HG03175 (cell line): ENCODE results near the gene SIK3.
"Not testable (repeated sequence)": the region's sequence is repeated elsewhere in the genome, so short reads cannot be mapped to it uniquely, and the experiment has no call there.

Source experiments
- ATAC-seq: cut with Tn5 transposase; IDR thresholded peaks from one replicate; pipeline ENCODE4 v1.9.1; 2021; ENCODE audit warnings: mild to moderate bottlenecking, moderate library complexity; ENCODE audit not compliant: unreplicated experiment

Gene SIK3

GRCh38 chr11:117050121-117050520 lies 48.1 kb downstream of the SIK3 start:
- ATAC-seq: not testable (repeated sequence)

- not testable (repeated sequence) for ATAC-seq
These were observed 51.6 kb downstream of the SIK3 start for GRCh38 chr11:117046627-117047026.

DNA sequence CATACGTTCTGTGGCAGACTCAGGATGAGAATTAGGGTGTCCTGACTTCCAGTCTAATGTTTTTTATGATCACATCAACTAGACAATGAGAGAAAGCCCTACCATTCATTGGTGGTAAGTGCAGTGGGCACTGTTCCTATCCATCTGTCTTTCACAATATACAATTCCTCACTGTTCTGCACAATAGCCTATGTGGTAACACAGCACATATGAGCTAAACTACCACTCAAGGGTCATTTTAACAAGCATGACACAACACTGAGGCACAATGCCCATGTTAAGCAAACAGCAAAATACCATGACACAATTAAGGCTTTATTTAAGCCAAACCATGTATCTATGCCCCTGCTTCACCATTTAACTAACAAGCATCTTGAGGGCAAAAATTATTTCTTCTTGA lies 52.3 kb downstream of the SIK3 start:
- ATAC-seq: no peak

DNA sequence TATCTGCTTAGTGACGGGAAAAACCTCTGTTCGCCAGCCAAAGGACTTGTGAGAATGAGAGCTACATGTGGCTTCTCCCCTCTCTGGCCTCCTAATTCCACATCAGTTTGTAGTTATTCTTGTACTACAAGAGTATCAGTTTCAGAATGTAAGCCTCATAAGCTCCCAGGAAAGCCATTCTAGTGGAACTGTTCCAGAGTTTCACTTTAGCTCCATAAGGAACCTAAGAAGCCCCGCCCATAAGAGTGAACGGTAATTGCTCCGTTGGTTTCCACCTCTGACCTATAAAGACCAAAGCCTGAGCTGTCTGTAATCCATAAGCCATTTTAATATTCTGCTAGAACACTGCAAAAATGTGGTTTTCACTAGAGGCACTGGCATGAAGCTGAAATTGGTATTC lies 53.0 kb downstream of the SIK3 start:
- no peak for ATAC-seq

DNA sequence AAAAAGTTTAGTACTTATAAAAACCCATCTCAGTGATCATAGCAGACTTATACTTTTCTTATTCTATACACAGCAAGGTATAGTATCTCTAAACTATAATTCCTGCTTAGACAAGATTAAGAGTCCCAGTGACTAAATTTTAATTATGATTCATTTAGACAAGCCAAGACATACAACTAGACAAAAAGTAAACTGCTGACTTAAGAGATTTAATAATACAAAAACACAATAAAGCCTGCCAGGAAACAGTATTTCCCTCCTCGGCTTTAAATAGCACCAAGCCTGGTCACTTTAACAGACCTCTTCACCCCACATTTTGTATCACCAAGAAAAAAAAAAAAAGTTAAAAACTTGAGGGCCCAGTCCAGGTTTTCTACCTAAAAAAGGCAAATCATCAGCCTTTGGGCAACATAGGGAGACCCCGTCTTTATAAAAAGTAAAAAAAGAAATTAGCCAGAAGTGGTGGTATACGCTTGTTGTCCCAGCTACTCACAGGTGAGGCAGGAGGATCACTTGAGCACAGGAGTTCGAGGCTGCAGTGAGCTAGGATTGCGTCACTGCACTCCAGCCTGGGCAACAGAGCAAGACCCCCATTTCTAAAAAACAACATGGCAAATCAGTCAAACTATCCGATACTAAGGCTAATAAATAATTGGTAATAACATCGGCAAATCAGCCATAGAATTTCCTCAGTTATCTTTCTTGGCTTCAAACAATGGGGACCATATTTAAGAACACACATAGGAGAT lies 53.8 kb downstream of the SIK3 start:
- ATAC-seq: no peak

GRCh38 chr11:117042689-117043088 lies 55.5 kb downstream of the SIK3 start:
- ATAC-seq: no peak

- no peak for ATAC-seq
These were observed 58.3 kb downstream of the SIK3 start for GRCh38 chr11:117039900-117040299.

DNA sequence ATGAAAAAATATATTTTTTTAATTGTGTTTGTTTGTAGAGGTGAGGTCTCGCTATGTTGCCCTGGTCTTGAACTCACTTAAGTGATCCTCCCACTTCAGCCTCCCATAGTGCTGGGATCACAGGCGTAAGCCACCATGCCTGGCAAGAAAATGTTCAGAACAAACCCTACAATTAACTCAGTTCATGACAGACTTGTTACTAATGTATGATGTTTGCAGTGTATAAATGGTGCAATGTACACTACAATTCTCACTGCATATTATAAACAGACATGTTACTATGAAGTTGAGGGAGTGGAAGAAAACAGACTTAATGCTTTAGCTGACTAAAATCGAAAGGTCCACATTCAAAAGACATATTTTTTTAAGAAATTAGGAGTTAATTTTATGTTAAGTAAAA lies 59.0 kb downstream of the SIK3 start:
- no peak for ATAC-seq

- ATAC-seq: no peak
These were observed 60.3 kb downstream of the SIK3 start for GRCh38 chr11:117037975-117038350.

DNA sequence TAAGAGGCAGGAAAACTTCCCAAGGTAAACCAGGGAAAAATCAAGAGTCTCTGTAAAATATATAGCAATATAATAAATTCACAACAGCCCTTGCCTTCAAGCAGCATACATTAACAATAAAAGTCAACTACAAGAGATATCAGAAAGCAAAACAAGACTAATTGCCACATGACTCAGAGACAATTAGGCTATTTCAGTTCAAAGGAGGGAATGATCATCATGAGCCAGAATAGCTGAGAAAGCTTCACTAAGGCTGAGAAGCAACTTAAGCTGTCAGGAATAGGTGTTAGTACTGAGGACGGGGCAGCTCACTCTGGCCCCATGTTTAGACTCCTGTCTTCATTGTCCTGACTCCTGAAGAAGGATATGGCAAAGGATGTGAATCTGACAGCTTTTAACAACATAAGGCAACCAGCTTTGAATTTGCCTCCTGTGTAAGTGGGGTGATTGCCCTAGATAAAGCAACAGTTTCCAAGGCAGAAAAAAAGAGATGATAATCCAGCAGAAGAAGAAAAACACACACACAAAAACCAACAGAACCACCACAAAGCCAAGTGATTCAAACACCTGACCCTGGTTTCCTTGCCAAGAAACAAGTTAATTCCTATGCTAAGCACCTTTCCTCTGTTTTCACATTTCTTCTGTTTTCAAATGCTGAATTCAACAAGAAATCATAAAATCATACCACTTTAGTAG lies 60.8 kb downstream of the SIK3 start:
- ATAC-seq: no peak

DNA sequence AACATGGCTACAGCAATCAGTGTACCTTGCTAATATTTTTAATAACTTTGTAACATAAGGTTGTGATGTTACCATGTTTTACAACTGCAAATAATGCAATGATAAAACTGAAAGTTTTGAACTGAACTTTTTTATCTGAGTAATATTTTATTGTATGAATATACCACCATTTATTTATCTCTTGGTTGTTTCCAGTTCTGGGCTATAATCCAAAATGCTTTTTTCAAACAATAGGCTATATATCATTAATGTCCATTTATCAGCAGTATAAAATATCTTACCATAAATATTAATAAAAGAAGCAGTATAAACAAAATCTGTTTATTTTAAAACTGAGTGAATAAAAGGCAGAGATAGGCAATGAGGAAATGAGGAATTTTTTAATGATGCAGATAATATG lies 63.3 kb downstream of the SIK3 start:
- ATAC-seq: no peak

DNA sequence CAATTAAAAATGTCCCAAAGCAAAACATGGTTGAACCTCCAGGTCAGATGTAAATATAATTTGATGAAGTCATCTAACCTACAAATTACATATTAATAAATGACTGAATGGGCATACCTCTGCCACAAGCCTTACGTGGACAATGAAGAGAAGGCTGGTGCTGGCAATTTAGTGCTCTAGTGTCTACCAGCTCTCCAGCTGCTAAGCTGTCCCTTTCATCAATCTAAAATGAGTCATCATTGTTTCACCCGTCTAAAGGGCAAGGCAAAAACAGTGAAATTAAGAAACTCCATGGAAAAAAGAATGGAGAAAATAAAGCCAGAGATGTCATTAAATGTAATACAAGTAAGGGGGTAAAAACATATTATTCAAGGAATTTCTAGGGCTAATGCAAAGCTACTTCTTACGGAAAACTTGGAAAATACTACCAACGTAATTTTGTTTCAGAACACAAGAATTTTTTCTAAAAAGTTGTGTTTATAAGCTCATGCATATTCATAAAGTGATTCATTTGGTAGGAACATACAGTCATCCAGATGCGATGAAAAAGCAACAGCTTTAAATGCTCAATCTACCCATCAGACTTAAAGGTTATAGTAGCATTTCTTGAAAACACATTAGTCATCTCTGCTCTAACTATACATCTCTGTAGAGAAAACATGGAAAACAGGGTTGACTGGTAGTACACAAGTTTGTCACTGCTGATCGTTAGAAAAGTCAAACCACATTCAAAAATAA lies 71.5 kb downstream of the SIK3 start:
- ATAC-seq: no peak

DNA sequence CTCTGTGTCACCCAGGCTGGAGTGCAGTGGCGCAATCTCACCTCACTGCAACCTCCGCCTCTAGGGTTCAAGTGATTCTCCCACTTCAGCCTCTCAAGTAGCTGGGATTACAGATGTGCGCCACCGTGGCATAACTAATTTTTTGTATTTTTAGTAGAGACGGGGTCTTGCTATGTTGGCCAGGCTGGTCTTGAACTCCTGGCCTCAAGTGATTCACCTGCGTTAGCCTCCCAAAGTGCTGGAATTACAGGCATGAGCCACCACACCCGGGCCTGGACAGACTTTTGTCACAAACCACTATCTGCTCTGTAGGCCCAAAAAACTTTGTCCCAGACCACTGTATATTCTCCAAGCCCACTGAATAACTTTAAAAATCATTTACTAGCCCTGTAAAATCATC lies 74.5 kb downstream of the SIK3 start:
- not testable (repeated sequence) for ATAC-seq

- no peak for ATAC-seq
These were observed 75.0 kb downstream of the SIK3 start for GRCh38 chr11:117023178-117023577.

DNA sequence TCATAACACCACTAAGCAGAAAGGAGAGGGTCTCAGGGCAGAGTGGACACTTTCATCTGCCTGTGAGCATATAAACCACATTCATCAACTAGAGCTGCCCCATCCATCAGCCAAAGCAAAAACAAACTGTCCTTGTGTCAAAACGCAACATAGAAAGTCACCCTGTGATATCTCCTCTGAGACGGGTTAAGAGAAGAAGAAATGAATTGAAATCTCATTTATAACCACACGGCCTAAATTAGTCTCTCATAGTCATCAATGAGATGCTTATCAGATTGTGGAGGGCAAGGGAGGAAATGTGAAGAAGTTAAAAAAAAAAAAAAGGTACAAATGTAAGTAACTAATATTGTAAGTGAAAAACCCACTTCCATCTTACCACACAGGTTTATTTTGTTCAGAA lies 75.7 kb downstream of the SIK3 start:
- ATAC-seq: no peak

- no peak for ATAC-seq
These were observed 77.2 kb downstream of the SIK3 start for GRCh38 chr11:117020869-117021564.

- ATAC-seq: no peak
These were observed 77.9 kb downstream of the SIK3 start for GRCh38 chr11:117020287-117020686.

GRCh38 chr11:117019871-117020270 lies 78.4 kb downstream of the SIK3 start:
- no peak for ATAC-seq

- no peak for ATAC-seq
These were observed 80.8 kb downstream of the SIK3 start for GRCh38 chr11:117017456-117017855.

DNA sequence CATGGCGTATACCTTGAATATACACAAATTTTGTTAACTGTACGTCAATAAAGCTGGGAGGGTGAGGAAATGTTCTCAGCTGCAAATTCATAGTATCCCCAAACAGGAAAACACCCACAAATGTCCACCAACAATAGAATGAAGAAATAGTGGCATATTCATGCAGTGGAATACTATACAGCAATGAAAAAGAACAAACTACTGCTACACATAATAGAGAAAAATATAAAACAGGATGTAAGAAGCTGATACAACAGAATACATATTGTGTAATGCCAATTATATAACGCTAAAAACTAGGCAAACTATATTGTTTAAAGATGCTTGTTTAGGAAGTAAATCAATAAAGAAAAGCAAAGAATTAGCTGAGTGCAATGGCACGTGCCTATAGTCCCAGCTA lies 81.5 kb downstream of the SIK3 start:
- ATAC-seq: no peak

GRCh38 chr11:117016246-117016645 lies 82.0 kb downstream of the SIK3 start:
- no peak for ATAC-seq
